Left forelimb (tissue), 1 donor: ENCODE results near the gene SLC47A2.
"Not testable (repeated sequence)": the region's sequence is repeated elsewhere in the genome, so short reads cannot be mapped to it uniquely, and the experiment has no call there.

ENCODE experiments used
- DNase-seq: peaks from one replicate; pipeline ENCODE4 v3.0.0-alpha.2; 2018; ENCODE audit warnings: low spot score

Gene SLC47A2

GRCh38 chr17:19706791-19707727, 9.3 kb downstream of the SLC47A2 start:
- no peak for DNase-seq

- DNase-seq = no peak
Measured at GRCh38 chr17:19705771-19706770, 10.3 kb downstream of the SLC47A2 start.

- DNase-seq = no peak
Measured at GRCh38 chr17:19705201-19705600, 11.2 kb downstream of the SLC47A2 start.

GRCh38 chr17:19703828-19704613, 12.4 kb downstream of the SLC47A2 start:
- no peak for DNase-seq

- DNase-seq = no peak
Measured at GRCh38 chr17:19703106-19703827, 13.1 kb downstream of the SLC47A2 start.

GRCh38 chr17:19702217-19702641, 14.2 kb downstream of the SLC47A2 start:
- DNase-seq = no peak

- DNase-seq = no peak
Measured at GRCh38 chr17:19686400-19687090, 29.8 kb downstream of the SLC47A2 start.

- not testable (repeated sequence) for DNase-seq
Measured at GRCh38 chr17:19684909-19685580, 31.3 kb downstream of the SLC47A2 start.

GRCh38 chr17:19683117-19683516, 33.3 kb downstream of the SLC47A2 start:
- no peak for DNase-seq

- DNase-seq = no peak
Measured at GRCh38 chr17:19678581-19679453, 37.6 kb downstream of the SLC47A2 start.

- no peak for DNase-seq
Measured at GRCh38 chr17:19677736-19678379, 38.5 kb downstream of the SLC47A2 start.

- DNase-seq = no peak
Measured at GRCh38 chr17:19676896-19677295, 39.5 kb downstream of the SLC47A2 start.

GRCh38 chr17:19673623-19674022, 42.8 kb downstream of the SLC47A2 start:
- DNase-seq = no peak

GRCh38 chr17:19672009-19672750, 44.2 kb downstream of the SLC47A2 start:
- no peak for DNase-seq

- DNase-seq = no peak
Measured at GRCh38 chr17:19671433-19671832, 45.0 kb downstream of the SLC47A2 start.

- no peak for DNase-seq
Measured at GRCh38 chr17:19670908-19671307, 45.5 kb downstream of the SLC47A2 start.

- DNase-seq = not testable (repeated sequence)
Measured at GRCh38 chr17:19669680-19670079, 46.7 kb downstream of the SLC47A2 start.

- DNase-seq = no peak
Measured at GRCh38 chr17:19664821-19665181, 51.6 kb downstream of the SLC47A2 start.
